Measurements from ENCODE around the gene GPRIN2. TPM values are rescaled to one million over a fixed set of nuclear protein-coding genes. Genes with fewer than 3 reads are reported as not detected.
A peak's percentile ranks its signal among the peaks of the same experiment; 100 is the strongest.

GPRIN2 gene
- total RNA-seq, 3 donors from 2014 or later (not counting 1 experiment from before 2014, with no cell fraction given), result not detected

- intact Hi-C loops (cut with micrococcal nuclease), result no loop called here
- Mint-ChIP-seq H3K27me3 (ENCODE audit: low read depth in 2 of 2) (peaks cover 4 to 14% of the 10 kb centered on the region in 2 donors), H3K27ac (no peak overlapping the region), H3K4me3 (no peak overlapping the region), H3K4me1 (peaks cover 0 to 4% of the 10 kb centered on the region in 2 donors), H3K36me3 (no peaks in the 10 kb centered on the region), H3K9me3 (no peaks in the 10 kb centered on the region)
- Histone ChIP-seq H3K36me3 (ENCODE audit: control insufficient read depth, insufficient read depth, low read length) (no peaks in the 10 kb centered on the region), H3K9me3 (ENCODE audit: control insufficient read depth, insufficient read depth, low read length) (no peaks in the 10 kb centered on the region), H3K27ac (ENCODE audit: low read length) (no peak overlapping the region), H3K27me3 (ENCODE audit: control insufficient read depth, insufficient read depth, low read length) (no peaks in the 10 kb centered on the region), H3K4me3 (ENCODE audit: low read length) (no peak overlapping the region), H3K4me1 (ENCODE audit: control insufficient read depth, insufficient read depth, low read length) (peaks cover 4% of the 10 kb centered on the region)
- DNase-seq (peak in 1 of 2 donors; percentile 5), ATAC-seq (no peak)
- 80% methylated on average over 5 of the region's 5 CpGs for WGBS (ENCODE audit: insufficient coverage)
- TF ChIP-seq CTCF (IDR thresholded peaks at IDR 0.05), result no peak
These were observed 10.4 kb downstream of the GPRIN2 start for GRCh38 chr10:46545861-46546590.

DNA sequence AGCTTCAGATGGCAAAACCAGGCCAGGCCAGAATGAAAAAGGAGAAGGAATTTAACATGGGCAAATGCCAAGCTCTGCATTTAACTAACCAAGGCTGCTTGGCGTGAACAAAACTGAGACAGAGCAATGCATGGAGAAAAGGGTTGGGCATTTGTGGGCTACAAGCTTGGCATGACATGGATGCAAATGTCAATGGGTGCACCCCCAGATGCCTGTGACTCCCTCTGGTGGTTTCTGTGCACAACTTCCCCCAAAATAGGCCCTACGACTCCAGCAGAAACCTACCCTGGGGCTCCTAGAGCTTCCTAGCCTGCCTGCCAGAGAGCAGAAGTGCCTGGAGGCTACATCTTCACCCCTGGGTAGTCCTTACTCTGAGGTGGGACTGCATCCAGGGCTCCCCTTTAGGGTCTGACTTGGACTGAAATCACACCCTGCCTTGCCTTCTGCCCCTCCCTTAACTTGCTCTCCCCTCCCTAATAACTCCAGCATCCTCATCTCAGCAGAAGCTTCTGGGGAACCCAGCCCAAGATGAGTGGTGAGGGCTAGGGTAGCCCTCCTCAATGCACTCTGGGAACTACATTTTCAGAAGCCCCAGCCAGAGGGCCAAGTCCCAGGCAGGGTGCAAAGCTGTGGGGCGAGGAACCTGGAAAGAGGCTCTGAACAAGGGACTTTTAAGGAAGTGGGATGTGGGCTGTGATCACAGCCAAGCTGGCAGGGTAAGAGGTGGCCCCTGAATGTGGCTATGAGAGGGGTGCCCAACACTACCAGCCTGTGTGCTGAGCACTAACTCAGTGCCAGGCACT, 11.3 kb downstream of the GPRIN2 start:
- DNase-seq (peak in 1 of 2 donors; percentile 26), ATAC-seq (no peak)
- no peak overlapping the region for H3K4me3 Mint-ChIP-seq
- peaks cover 8% of the 10 kb centered on the region for H3K4me1 ChIP-seq (ENCODE audit: control insufficient read depth, insufficient read depth, low read length)
- peaks cover 2% of the 10 kb centered on the region for H3K9me3 ChIP-seq (ENCODE audit: control insufficient read depth, insufficient read depth, low read length)
- H3K36me3 ChIP-seq (ENCODE audit: control insufficient read depth, insufficient read depth, low read length), result no peaks in the 10 kb centered on the region
- peaks cover 7% of the 10 kb centered on the region for H3K27me3 ChIP-seq (ENCODE audit: control insufficient read depth, insufficient read depth, low read length)
- no peaks in the 10 kb centered on the region for H3K9me3 Mint-ChIP-seq
- intact Hi-C loops (cut with micrococcal nuclease), result no loop called here
- H3K36me3 Mint-ChIP-seq, result no peaks in the 10 kb centered on the region
- no peak for TF ChIP-seq CTCF (IDR thresholded peaks at IDR 0.05)
- 54% methylated on average over 3 of the region's 3 CpGs for WGBS (ENCODE audit: insufficient coverage)
- H3K27ac Mint-ChIP-seq, result no peak overlapping the region
- H3K27ac ChIP-seq (ENCODE audit: low read length), result no peak overlapping the region
- peaks cover 7 to 9% of the 10 kb centered on the region in 2 donors for H3K4me1 Mint-ChIP-seq
- H3K4me3 ChIP-seq (ENCODE audit: low read length), result no peak overlapping the region
- peaks cover 11 to 21% of the 10 kb centered on the region in 2 donors for H3K27me3 Mint-ChIP-seq (ENCODE audit: low read depth in 2 of 2)

GRCh38 chr10:46543466-46544377, 12.7 kb downstream of the GPRIN2 start:
- Mint-ChIP-seq H3K4me3 (no peak overlapping the region), H3K36me3 (no peaks in the 10 kb centered on the region), H3K9me3 (no peaks in the 10 kb centered on the region), H3K27ac (no peak overlapping the region), H3K4me1 (peaks cover 7 to 11% of the 10 kb centered on the region in 2 donors), H3K27me3 (ENCODE audit: low read depth in 2 of 2) (peaks cover 18 to 31% of the 10 kb centered on the region in 2 donors)
- ATAC-seq (no peak), DNase-seq (no peak)
- peaks cover 8% of the 10 kb centered on the region for H3K4me1 ChIP-seq (ENCODE audit: control insufficient read depth, insufficient read depth, low read length)
- intact Hi-C loops (cut with micrococcal nuclease), result no loop called here
- no peak overlapping the region for H3K4me3 ChIP-seq (ENCODE audit: low read length)
- no peaks in the 10 kb centered on the region for H3K36me3 ChIP-seq (ENCODE audit: control insufficient read depth, insufficient read depth, low read length)
- WGBS (ENCODE audit: insufficient coverage), result 85% methylated on average over 14 of the region's 14 CpGs
- peaks cover 3% of the 10 kb centered on the region for H3K9me3 ChIP-seq (ENCODE audit: control insufficient read depth, insufficient read depth, low read length)
- peaks cover 13% of the 10 kb centered on the region for H3K27me3 ChIP-seq (ENCODE audit: control insufficient read depth, insufficient read depth, low read length)
- no peak for TF ChIP-seq CTCF (IDR thresholded peaks at IDR 0.05)
- H3K27ac ChIP-seq (ENCODE audit: low read length), result no peak overlapping the region
